ENCODE data around the gene PPP1R27.

PPP1R27 gene

DNA sequence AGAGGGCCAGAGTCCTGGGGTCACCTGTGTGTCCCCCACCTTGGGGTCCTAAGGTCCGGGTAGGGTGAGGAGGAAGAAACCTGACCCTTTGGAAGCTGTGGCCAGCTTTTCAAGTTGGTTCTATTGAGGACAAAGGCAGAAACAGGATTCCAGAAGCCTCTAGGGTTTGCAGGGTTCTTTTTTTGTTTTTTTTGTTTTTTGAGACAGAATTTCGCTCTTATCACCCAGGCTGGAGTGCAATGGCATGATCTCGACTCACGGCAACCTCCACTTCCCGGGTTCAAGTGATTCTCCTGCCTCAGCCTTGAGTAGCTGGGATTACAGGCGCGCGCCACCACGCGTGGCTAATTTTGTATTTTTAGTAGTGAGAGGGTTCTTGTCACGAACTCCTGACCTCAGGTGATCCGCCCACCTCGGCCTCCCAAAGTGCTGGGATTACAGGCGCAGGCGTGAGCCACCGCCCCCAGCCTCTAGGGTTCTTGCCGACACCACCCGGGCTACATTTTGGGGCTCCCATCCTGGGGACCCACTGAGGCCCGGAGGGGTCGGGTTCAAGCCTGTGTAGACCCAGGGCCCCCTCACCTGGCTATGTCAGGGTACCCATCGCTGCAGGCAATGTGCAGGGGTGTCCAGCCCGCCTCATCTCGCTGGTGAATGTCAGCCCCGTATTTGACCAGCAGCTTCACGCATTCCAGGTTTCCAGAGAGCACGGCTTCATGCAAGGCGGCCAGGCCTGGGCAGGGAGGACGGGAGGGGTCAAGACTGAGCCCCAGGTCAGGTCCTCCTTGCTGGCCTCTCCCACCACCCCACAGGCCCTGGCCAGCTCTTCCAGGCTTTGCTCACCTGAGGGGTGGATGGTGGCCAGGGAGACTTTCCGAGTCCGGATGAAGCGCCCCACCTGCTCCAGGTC is 674 bp downstream of the PPP1R27 start:
- no peak for TF ChIP-seq FOXP2 (optimal IDR thresholded peaks at IDR 0.05; ENCODE audit: borderline replicate concordance, extremely low read depth, extremely low read length, insufficient read depth)
- TF ChIP-seq, protein P1, sequence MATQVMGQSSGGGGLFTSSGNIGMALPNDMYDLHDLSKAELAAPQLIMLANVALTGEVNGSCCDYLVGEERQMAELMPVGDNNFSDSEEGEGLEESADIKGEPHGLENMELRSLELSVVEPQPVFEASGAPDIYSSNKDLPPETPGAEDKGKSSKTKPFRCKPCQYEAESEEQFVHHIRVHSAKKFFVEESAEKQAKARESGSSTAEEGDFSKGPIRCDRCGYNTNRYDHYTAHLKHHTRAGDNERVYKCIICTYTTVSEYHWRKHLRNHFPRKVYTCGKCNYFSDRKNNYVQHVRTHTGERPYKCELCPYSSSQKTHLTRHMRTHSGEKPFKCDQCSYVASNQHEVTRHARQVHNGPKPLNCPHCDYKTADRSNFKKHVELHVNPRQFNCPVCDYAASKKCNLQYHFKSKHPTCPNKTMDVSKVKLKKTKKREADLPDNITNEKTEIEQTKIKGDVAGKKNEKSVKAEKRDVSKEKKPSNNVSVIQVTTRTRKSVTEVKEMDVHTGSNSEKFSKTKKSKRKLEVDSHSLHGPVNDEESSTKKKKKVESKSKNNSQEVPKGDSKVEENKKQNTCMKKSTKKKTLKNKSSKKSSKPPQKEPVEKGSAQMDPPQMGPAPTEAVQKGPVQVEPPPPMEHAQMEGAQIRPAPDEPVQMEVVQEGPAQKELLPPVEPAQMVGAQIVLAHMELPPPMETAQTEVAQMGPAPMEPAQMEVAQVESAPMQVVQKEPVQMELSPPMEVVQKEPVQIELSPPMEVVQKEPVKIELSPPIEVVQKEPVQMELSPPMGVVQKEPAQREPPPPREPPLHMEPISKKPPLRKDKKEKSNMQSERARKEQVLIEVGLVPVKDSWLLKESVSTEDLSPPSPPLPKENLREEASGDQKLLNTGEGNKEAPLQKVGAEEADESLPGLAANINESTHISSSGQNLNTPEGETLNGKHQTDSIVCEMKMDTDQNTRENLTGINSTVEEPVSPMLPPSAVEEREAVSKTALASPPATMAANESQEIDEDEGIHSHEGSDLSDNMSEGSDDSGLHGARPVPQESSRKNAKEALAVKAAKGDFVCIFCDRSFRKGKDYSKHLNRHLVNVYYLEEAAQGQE (IDR thresholded peaks at IDR 0.05; ENCODE audit: insufficient read depth in 1 of 2, low read depth in 2 of 2, low read length in 2 of 2): no peak
- no peak for TF ChIP-seq TAF1 (IDR thresholded peaks at IDR 0.05; ENCODE audit: borderline replicate concordance, insufficient read depth, low read length)
- no peak for TF ChIP-seq POLR2AphosphoS5 (IDR thresholded peaks at IDR 0.05; ENCODE audit: low read depth, low read length)
- no peak for TF ChIP-seq SIN3A (IDR thresholded peaks at IDR 0.05; ENCODE audit: borderline replicate concordance, insufficient read depth, low read length)

DNA sequence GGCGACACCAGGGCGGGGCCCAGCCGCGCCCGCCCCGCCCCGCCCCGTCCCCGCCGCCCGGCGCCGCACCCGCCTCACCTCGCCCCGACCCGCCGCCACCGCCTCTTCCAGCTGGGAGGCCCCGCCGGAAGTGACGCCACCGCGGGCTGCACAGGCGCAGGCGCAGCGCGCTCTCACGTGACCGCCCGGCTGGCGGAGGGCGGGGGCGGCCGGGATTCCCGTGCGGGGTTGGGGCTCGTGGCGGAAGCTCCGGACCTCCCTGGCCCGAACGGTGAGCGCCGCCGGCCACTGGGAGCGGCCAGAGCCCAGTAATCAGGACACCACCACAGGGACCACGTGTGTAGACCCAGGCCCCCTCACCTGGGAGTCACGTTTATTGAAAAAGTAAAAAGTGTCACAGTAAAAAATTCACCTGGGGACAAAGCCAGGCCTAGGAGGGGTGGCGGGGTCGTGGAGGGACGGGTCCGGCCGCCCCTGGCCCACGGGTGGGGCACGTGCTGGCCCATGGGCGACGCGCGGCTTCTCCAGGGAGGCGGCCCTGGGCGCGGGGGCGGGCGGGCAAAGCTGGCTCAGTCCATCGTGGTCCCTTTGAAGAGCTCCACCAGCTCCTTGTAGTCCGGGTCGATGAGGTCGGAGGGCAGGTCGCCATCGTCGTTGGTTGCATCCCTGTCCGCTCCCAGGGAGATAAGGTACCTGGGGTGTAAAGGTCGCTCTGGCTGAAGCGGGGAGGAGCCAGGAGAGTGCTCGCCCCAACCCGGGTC is 1.5 kb downstream of the PPP1R27 start, which contains the start of gene MCRIP1:
Gene MCRIP1, minus strand, starts transcription at position 132 of the 761 bp plus-strand sequence. CDS start 8,785 bp downstream, outside the sequence.
- TF ChIP-seq, protein P1 (IDR thresholded peaks at IDR 0.05; ENCODE audit: insufficient read depth in 1 of 2, low read depth in 2 of 2, low read length in 2 of 2): no peak
- TF ChIP-seq SIN3A (IDR thresholded peaks at IDR 0.05; ENCODE audit: borderline replicate concordance, insufficient read depth, low read length): peak; percentile 66; the same call in 1 of the 2 replicates
- TF ChIP-seq FOXP2 (optimal IDR thresholded peaks at IDR 0.05; ENCODE audit: borderline replicate concordance, extremely low read depth, extremely low read length, insufficient read depth): peak; percentile 93
- TF ChIP-seq TAF1 (IDR thresholded peaks at IDR 0.05; ENCODE audit: borderline replicate concordance, insufficient read depth, low read length): peak; percentile 71; the same call in 1 of the 2 replicates
- peak; percentile 62; the same call in 1 of the 2 replicates for TF ChIP-seq POLR2AphosphoS5 (IDR thresholded peaks at IDR 0.05; ENCODE audit: low read depth, low read length)

DNA sequence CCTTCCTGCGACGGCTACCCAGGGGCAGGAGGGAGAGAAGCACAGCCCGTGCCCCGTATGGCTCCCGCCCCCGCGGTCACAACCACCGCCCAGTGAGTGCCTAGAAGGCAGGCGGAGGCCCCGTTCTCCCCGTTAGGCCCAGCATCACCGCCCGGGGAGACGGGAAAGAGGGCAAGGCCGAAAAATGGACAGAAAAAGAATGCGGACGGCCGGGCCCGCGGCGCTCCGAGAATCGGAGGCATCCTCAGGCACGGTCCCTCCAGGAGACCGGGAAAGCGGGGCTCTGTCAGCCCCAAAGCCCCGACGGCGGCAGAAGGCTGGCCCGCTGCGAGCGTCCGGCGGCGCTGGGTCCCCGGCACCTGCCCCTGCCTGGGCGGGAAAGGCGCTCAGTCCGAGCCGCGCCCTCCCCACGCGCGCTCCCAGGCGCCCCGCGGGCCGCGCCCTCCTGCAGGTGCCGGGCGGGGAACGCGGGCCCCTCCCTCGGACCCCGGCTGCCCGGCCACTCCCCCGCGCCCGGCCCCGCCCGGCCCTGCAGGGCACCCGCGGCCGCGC is 2.2 kb downstream of the PPP1R27 start:
- TF ChIP-seq TAF1 (IDR thresholded peaks at IDR 0.05; ENCODE audit: borderline replicate concordance, insufficient read depth, low read length) (no peak), POLR2AphosphoS5 (IDR thresholded peaks at IDR 0.05; ENCODE audit: low read depth, low read length) (no peak), SIN3A (IDR thresholded peaks at IDR 0.05; ENCODE audit: borderline replicate concordance, insufficient read depth, low read length) (no peak), FOXP2 (optimal IDR thresholded peaks at IDR 0.05; ENCODE audit: borderline replicate concordance, extremely low read depth, extremely low read length, insufficient read depth) (no peak)
- TF ChIP-seq, protein P1 (IDR thresholded peaks at IDR 0.05; ENCODE audit: insufficient read depth in 1 of 2, low read depth in 2 of 2, low read length in 2 of 2): no peak

DNA sequence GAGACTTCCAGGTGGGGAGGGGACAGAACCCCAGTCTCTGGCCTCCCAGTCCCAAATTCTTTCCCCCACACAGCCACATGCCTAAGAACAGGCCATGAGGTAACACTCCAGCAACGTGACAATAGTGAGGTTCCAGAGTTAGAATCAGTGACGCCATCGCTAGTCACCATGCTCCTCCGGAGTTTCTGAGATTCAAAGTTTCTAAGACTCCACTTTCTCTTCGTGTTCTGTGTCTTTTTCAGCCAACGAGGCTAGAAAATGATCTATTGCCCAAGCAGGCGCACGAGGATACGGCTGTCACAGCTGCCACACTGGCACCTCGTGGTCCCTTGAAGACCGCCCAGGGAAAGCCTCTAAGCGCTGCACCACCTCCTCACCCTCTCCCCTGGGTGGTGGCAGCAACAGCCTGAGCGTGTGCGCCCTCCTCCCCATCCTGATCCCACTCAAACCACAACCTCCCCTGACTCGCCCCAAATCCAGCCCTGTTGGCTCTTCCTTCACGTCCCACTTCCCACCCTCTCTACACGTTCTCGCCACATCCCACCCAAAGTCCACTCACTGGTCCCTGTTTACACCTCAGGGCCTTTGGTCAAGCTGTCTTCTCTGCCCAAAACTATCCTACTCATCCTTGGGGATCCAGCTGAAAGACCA is 2.8 kb downstream of the PPP1R27 start:
- TF ChIP-seq, protein P1 (IDR thresholded peaks at IDR 0.05; ENCODE audit: insufficient read depth in 1 of 2, low read depth in 2 of 2, low read length in 2 of 2): no peak
- TF ChIP-seq TAF1 (IDR thresholded peaks at IDR 0.05; ENCODE audit: borderline replicate concordance, insufficient read depth, low read length) (no peak), POLR2AphosphoS5 (IDR thresholded peaks at IDR 0.05; ENCODE audit: low read depth, low read length) (no peak), SIN3A (IDR thresholded peaks at IDR 0.05; ENCODE audit: borderline replicate concordance, insufficient read depth, low read length) (no peak), FOXP2 (optimal IDR thresholded peaks at IDR 0.05; ENCODE audit: borderline replicate concordance, extremely low read depth, extremely low read length, insufficient read depth) (no peak)

All from PFSK-1 (cell line).